Stimulated activated CD8-positive, alpha-beta memory T cell treated with anti-CD3 and anti-CD28 coated beads, Interleukin-7, amount 100 ng/mL, for 48 hours (primary cell): ENCODE results near the gene SCLT1.

Experiments
- DNase-seq, 2 donors: peaks; one replicate each; pipeline ENCODE4 v3.0.0-alpha.2; 2020; ENCODE audit warnings: low read depth in 1 of 2; ENCODE audit errors: extremely low read depth in 1 of 2

The SCLT1 gene

GRCh38 chr4:128847082-128847724 lies 246.1 kb downstream of the SCLT1 start:
- DNase-seq: no peak

- DNase-seq: no peak
Observed at GRCh38 chr4:128846063-128846462, 247.3 kb downstream of the SCLT1 start.

GRCh38 chr4:128844931-128845330 lies 248.4 kb downstream of the SCLT1 start:
- DNase-seq: no peak

GRCh38 chr4:128841402-128841801 lies 251.9 kb downstream of the SCLT1 start:
- no peak for DNase-seq

GRCh38 chr4:128840711-128841318 lies 252.5 kb downstream of the SCLT1 start:
- no peak for DNase-seq

- no peak for DNase-seq
Observed at GRCh38 chr4:128837679-128838078, 255.7 kb downstream of the SCLT1 start.

GRCh38 chr4:128837198-128837597 lies 256.1 kb downstream of the SCLT1 start:
- DNase-seq: no peak

- DNase-seq: no peak
Observed at GRCh38 chr4:128835498-128836222, 257.7 kb downstream of the SCLT1 start.
